ENCODE measurements around the gene NR4A1.

NR4A1 gene

GRCh38 chr12:52086944-52087835, 35.9 kb downstream of the NR4A1 start:
- Histone ChIP-seq H3K9me3 (no peaks in the 10 kb centered on the region), H3K4me1 (ENCODE audit: control insufficient read depth in 1 of 2, insufficient read depth in 1 of 2, low read depth in 1 of 2, low read length in 1 of 2) (peaks cover 0 to 3% of the 10 kb centered on the region in 2 experiments), H3K27me3 (peaks cover 64% of the 10 kb centered on the region), H3K4me3 (ENCODE audit: low read depth in 1 of 2, low read length in 1 of 2) (no peak overlapping the region), H3K27ac (no peak overlapping the region), H3K36me3 (no peaks in the 10 kb centered on the region)
- no peak for TF ChIP-seq CTCF (IDR thresholded peaks at IDR 0.05)

GRCh38 chr12:52087961-52088820, 36.9 kb downstream of the NR4A1 start:
- Histone ChIP-seq H3K36me3 (no peaks in the 10 kb centered on the region), H3K4me1 (ENCODE audit: control insufficient read depth in 1 of 2, insufficient read depth in 1 of 2, low read depth in 1 of 2, low read length in 1 of 2) (peaks cover 0 to 3% of the 10 kb centered on the region in 2 experiments), H3K27me3 (peaks cover 74% of the 10 kb centered on the region), H3K27ac (no peak overlapping the region), H3K4me3 (ENCODE audit: low read depth in 1 of 2, low read length in 1 of 2) (no peak overlapping the region), H3K9me3 (no peaks in the 10 kb centered on the region)
- no peak for TF ChIP-seq CTCF (IDR thresholded peaks at IDR 0.05)

- Histone ChIP-seq H3K4me3 (ENCODE audit: low read depth in 1 of 2, low read length in 1 of 2) (no peak overlapping the region), H3K9me3 (no peaks in the 10 kb centered on the region), H3K27ac (no peak overlapping the region), H3K4me1 (ENCODE audit: control insufficient read depth in 1 of 2, insufficient read depth in 1 of 2, low read depth in 1 of 2, low read length in 1 of 2) (no peaks in the 10 kb centered on the region), H3K36me3 (no peaks in the 10 kb centered on the region), H3K27me3 (peaks cover 80% of the 10 kb centered on the region)
- TF ChIP-seq CTCF (IDR thresholded peaks at IDR 0.05), result no peak
These were observed 38.2 kb downstream of the NR4A1 start for GRCh38 chr12:52089491-52089890.

GRCh38 chr12:52090291-52090690, 39.0 kb downstream of the NR4A1 start:
- no peak for TF ChIP-seq CTCF (IDR thresholded peaks at IDR 0.05)
- Histone ChIP-seq H3K27ac (no peak overlapping the region), H3K4me3 (ENCODE audit: low read depth in 1 of 2, low read length in 1 of 2) (no peak overlapping the region), H3K4me1 (ENCODE audit: control insufficient read depth in 1 of 2, insufficient read depth in 1 of 2, low read depth in 1 of 2, low read length in 1 of 2) (no peaks in the 10 kb centered on the region), H3K36me3 (no peaks in the 10 kb centered on the region), H3K27me3 (peaks cover 80% of the 10 kb centered on the region), H3K9me3 (no peaks in the 10 kb centered on the region)

- H3K4me3 ChIP-seq (ENCODE audit: low read depth in 1 of 2, low read length in 1 of 2), result no peak overlapping the region
- no peak overlapping the region for H3K27ac ChIP-seq
These were observed 39.8 kb downstream of the NR4A1 start for GRCh38 chr12:52091061-52091460.

More at GRCh38 chr12:52091061-52091460, 39.8 kb downstream of the NR4A1 start:
- no peak for TF ChIP-seq CTCF (IDR thresholded peaks at IDR 0.05)
- no peaks in the 10 kb centered on the region for H3K36me3 ChIP-seq
- H3K27me3 ChIP-seq, result peaks cover 77% of the 10 kb centered on the region
- H3K4me1 ChIP-seq (ENCODE audit: control insufficient read depth in 1 of 2, insufficient read depth in 1 of 2, low read depth in 1 of 2, low read length in 1 of 2), result no peaks in the 10 kb centered on the region
- H3K9me3 ChIP-seq, result no peaks in the 10 kb centered on the region

Measured in neutrophil (primary cell).